ENCODE measurements around the gene FABP3. TPM values are rescaled to one million over a fixed set of nuclear protein-coding genes. Genes with fewer than 3 reads are reported as not detected.
A peak's percentile ranks its signal among the peaks of the same experiment; 100 is the strongest.

The FABP3 gene
- total RNA-seq, 4 donors from 2014 or later = 2.3 to 6.6 (median 5.4) TPM; not detected in 1

DNA sequence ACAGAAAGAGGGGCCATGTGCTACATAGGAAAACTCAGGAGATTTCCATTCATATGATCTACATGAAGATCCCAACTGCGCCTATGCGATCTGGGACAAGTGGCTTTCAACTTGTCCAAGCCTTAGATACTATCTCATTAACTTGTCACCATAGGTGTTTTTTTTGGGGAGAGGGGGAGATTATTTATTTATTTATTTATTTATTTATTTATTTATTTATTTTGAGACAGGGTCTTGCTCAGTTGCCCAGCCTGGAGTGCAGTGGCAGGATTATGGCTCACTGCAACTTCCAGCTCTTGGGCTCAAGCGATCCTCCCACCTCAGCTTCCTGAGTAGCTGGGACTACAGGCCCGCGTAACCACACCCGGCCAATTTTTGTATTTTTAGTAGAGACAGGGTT, 11.3 kb downstream of the FABP3 start:
- TF ChIP-seq POLR2A (IDR thresholded peaks at IDR 0.05) = no peak
- intact Hi-C loops (cut with DNase I) = no loop called here
- H3K9me3 ChIP-seq = no peaks in the 10 kb centered on the region
- peaks cover 26 to 33% of the 10 kb centered on the region in 2 donors for H3K4me1 ChIP-seq
- H3K27ac ChIP-seq = no peak overlapping the region
- H3K4me3 ChIP-seq (replicated peaks in 1 of 3) = no peak overlapping the region
- 97 to 98% methylated on average over 6 of the region's 6 CpGs for WGBS, 2 donors
- H3K36me3 ChIP-seq = no peaks in the 10 kb centered on the region
- no peak for DNase-seq
- no peaks in the 10 kb centered on the region for H3K27me3 ChIP-seq

DNA sequence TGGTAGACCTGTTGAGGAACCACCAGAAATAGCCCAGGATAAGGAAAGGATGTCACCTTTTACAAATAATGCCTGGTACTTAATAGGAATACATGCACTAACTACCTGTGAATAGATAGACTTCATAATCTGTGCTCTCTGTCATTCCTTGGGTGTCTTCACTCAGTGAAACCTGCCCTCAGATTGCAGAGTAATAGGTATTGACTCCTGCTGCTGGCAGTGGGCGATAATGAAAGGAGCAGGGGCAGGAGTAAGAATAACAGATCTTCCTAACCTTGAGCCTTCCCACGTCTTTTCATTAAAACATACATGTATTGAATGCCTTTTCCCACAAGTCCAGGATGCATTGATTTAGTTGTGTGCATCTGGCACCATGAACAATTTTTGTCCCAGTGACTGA, 16.4 kb downstream of the FABP3 start:
- H3K36me3 ChIP-seq = no peaks in the 10 kb centered on the region

DNA sequence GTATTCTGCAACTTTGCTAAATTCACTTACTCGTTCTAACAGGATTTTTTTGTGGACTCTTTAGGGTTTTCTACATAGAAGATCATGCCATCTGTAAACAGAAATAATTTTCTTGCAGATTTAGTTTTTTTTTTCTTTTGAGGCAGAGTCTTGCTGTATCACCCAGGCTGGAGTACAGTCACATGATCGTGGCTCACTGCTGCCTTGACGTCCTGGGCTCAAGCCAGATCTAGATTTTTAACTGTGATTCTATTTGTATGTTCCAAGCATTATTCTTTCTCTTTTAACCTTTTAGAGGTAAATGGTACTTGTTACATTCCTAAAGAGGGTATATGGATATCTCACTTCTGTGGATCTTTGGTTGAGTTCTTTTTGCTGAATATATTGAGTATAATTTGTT, 18.6 kb downstream of the FABP3 start:
- Histone ChIP-seq H3K27ac (peak overlapping the region; percentile 39 to 59 (median 41)), H3K36me3 (peaks cover 0 to 4% of the 10 kb centered on the region in 2 donors), H3K4me3 (replicated peaks in 1 of 3) (no peak overlapping the region), H3K4me1 (peaks cover 0 to 6% of the 10 kb centered on the region in 2 donors), H3K27me3 (no peaks in the 10 kb centered on the region), H3K9me3 (no peaks in the 10 kb centered on the region)
- WGBS, 2 donors = 40 to 42% methylated on average over 3 of the region's 3 CpGs
- intact Hi-C loops (cut with DNase I) = no loop called here
- TF ChIP-seq POLR2A (IDR thresholded peaks at IDR 0.05) = no peak
- TF ChIP-seq, protein P1, sequence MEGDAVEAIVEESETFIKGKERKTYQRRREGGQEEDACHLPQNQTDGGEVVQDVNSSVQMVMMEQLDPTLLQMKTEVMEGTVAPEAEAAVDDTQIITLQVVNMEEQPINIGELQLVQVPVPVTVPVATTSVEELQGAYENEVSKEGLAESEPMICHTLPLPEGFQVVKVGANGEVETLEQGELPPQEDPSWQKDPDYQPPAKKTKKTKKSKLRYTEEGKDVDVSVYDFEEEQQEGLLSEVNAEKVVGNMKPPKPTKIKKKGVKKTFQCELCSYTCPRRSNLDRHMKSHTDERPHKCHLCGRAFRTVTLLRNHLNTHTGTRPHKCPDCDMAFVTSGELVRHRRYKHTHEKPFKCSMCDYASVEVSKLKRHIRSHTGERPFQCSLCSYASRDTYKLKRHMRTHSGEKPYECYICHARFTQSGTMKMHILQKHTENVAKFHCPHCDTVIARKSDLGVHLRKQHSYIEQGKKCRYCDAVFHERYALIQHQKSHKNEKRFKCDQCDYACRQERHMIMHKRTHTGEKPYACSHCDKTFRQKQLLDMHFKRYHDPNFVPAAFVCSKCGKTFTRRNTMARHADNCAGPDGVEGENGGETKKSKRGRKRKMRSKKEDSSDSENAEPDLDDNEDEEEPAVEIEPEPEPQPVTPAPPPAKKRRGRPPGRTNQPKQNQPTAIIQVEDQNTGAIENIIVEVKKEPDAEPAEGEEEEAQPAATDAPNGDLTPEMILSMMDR (IDR thresholded peaks at IDR 0.05) = no peak
- DNase-seq = peak; percentile 59 to 62

More for the DNA sequence above, 16.4 kb downstream of the FABP3 start:
- Histone ChIP-seq H3K9me3 (no peaks in the 10 kb centered on the region), H3K27me3 (no peaks in the 10 kb centered on the region), H3K4me1 (peaks cover 0 to 6% of the 10 kb centered on the region in 2 donors), H3K4me3 (replicated peaks in 1 of 3) (no peak overlapping the region), H3K27ac (no peak overlapping the region)
- WGBS, 2 donors = 97 to 100% methylated on average over 2 of the region's 2 CpGs
- intact Hi-C loops (cut with DNase I) = no loop called here
- TF ChIP-seq, protein P1 (IDR thresholded peaks at IDR 0.05) = no peak
- TF ChIP-seq POLR2A (IDR thresholded peaks at IDR 0.05) = no peak
- no peak for DNase-seq

DNA sequence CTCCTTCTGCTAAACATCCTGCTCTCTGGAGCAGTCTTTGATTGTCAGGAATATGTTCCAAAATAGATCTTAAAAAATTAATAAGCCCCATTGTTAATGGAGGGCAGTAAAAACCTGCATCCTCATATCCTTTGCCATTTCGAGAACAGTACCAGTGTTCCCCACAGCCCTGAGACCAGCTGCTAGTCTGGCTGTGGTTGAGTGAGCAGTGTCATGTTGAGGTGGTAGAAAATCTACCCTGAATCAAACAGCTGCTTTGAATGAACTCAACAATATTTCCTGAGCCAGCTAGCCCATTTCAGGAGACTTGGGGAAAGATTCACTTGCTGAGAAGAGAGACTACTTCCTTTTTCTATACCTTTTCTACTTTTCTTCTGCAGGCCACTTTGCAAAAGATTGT, 24.4 kb downstream of the FABP3 start:
- TF ChIP-seq, protein P1 (IDR thresholded peaks at IDR 0.05) = no peak
- TF ChIP-seq POLR2A (IDR thresholded peaks at IDR 0.05) = no peak
- intact Hi-C loops (cut with DNase I) = no loop called here
- 76 to 81% methylated on average over 1 of the region's 1 CpG for WGBS, 2 donors
- Histone ChIP-seq H3K27me3 (no peaks in the 10 kb centered on the region), H3K9me3 (no peaks in the 10 kb centered on the region), H3K27ac (no peak overlapping the region), H3K4me1 (no peaks in the 10 kb centered on the region), H3K36me3 (peaks cover 0 to 11% of the 10 kb centered on the region in 2 donors), H3K4me3 (replicated peaks in 1 of 3) (no peak overlapping the region)
- peak; percentile 10 to 33 for DNase-seq

DNA sequence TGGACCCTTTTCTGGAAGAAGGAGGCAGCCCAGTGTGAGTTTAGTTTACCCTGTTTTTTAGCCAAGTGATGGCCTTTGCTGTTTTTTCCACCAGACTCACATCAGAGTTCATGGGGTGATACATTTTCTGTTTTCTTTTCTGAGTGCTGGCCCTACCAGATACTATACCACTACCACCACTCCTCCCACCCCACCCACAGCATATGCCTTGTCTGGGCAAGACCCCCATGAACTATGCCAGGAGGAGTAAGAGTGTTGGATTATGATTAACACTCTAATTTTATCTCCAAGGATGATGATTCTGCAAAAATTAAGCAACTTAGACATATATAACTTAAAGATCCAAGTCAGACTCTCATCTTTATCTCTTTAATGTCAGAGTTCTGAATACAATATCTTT, 26.1 kb downstream of the FABP3 start:
- no peaks in the 10 kb centered on the region for H3K9me3 ChIP-seq
- H3K4me3 ChIP-seq (replicated peaks in 1 of 3) = no peak overlapping the region
- no peak for DNase-seq
- H3K4me1 ChIP-seq = no peaks in the 10 kb centered on the region
- no peak for TF ChIP-seq POLR2A (IDR thresholded peaks at IDR 0.05)
- TF ChIP-seq, protein P1 (IDR thresholded peaks at IDR 0.05) = no peak
- no peaks in the 10 kb centered on the region for H3K27me3 ChIP-seq
- no peak overlapping the region for H3K27ac ChIP-seq
- peaks cover 0 to 11% of the 10 kb centered on the region in 2 donors for H3K36me3 ChIP-seq
- intact Hi-C loops (cut with DNase I) = no loop called here

DNA sequence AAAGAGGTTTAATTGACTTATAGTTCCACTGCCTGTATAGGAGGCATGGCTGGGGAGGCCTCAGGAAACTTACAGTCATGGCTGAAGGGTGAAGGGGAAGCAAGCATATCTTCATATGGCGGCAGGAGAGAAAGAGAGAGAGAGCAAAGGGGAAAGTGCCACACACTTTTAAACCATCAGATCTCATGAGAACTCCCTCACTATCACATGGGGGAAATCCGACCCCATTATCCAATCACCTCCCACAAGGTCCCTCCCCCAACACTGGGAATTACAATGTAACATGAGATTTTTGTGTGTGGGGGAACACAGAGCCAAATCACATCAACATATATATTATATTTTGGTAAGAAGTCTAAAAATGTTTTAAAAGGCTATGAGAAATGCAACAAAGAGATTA, 27.2 kb downstream of the FABP3 start:
- peaks cover 0 to 11% of the 10 kb centered on the region in 2 donors for H3K36me3 ChIP-seq
- no peak overlapping the region for H3K27ac ChIP-seq
- intact Hi-C loops (cut with DNase I) = no loop called here
- H3K9me3 ChIP-seq = no peaks in the 10 kb centered on the region
- H3K4me1 ChIP-seq = no peaks in the 10 kb centered on the region
- TF ChIP-seq, protein P1 (IDR thresholded peaks at IDR 0.05) = no peak
- no peak for TF ChIP-seq POLR2A (IDR thresholded peaks at IDR 0.05)
- WGBS, 2 donors = 89 to 92% methylated on average over 2 of the region's 2 CpGs
- DNase-seq = no peak
- no peaks in the 10 kb centered on the region for H3K27me3 ChIP-seq
- no peak overlapping the region for H3K4me3 ChIP-seq (replicated peaks in 1 of 3)
